ENCODE data around the gene RPL14. TPM values are rescaled to one million over a fixed set of nuclear protein-coding genes. Genes with fewer than 3 reads are reported as not detected.
A peak's percentile ranks its signal among the peaks of the same experiment; 100 is the strongest.

The RPL14 gene
- total RNA-seq (1,000 to 10,000 TPM in 6 of 9 donors, 100 to 1,000 TPM in 3; 159 to 1,346 (median 1,032) TPM), polyA plus RNA-seq (1,000 to 10,000 TPM; 1,136 to 1,245 TPM)
- long read RNA-seq, donor 1, full-length matches to known transcripts, result 185 of 192 reads
- long read RNA-seq, donor 1, partial matches to known transcripts, result 2 of 192 reads
- long read RNA-seq, donor 1, other reads (novel, unspliced or antisense), result 5 of 192 reads
- long read RNA-seq, donor 2, full-length matches to known transcripts, result 227 of 241 reads
- long read RNA-seq, donor 2, partial matches to known transcripts, result 6 of 241 reads
- long read RNA-seq, donor 2, other reads (novel, unspliced or antisense), result 8 of 241 reads
- long read RNA-seq, donor 3, full-length matches to known transcripts, result 185 of 201 reads
- long read RNA-seq, donor 3, partial matches to known transcripts, result 6 of 201 reads
- long read RNA-seq, donor 3, other reads (novel, unspliced or antisense), result 10 of 201 reads

DNA sequence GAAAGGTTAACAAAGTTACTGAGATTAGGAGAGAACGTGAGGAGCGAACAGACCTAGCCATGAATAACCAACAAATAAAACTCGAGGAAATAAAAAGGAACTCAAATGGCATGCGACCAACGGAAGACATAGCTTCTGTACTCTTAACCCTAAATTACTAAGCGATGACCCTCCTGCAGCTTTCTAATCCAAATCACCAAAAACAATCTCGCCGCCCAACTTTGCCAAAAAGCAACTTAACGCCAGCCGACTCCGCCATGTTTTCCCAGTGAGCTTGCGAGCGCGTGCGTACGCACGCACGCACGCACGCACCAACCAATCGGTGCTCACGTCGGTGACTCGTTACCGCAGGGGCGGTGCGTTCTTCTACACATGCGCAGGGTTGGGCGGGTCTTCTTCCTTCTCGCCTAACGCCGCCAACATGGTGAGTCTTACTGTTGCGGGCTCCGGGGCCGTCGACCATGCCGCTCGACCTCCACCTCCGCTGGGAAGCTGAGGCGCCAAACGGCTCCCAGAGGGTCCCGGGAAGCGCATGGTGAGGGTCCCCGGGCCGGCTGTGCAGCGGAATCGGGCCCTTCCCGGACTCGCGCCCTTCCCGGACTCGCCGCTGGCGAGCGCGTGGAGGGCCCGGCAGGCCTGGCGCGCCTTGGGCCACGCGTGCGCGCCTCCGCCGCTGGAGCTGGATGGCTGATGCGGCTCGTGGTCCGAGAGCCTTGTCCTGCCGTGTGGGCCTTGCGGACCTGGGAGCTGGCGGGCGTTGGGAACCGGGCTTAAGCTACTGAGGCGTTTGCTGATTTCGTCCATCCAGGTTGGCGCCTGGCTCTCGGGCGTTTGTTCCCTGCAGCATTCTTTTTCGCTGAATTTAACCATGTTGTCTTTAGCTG is at the start of gene RPL14:
TSS of gene RPL14 (plus strand) at position 400 of the 884 bp plus-strand sequence. CDS start at position 533, 133 bp downstream.
- no peaks in the 10 kb centered on the region for H3K9me3 ChIP-seq
- peaks cover 2 to 43% (median 39%) of the 10 kb centered on the region in 9 donors for H3K36me3 ChIP-seq
- peak within 1 kb of the TSS; percentile 53 to 99 (median 88) for H3K4me3 ChIP-seq
- peak within 1 kb of the TSS; percentile 73 to 93 (median 88) for H3K27ac ChIP-seq
- WGBS, 4 donors, result 0 to 1% (median 0%) methylated on average over 32 to 79 of the region's 79 CpGs
- intact Hi-C loops (cut with DNase I), result loop anchor here in 9 of 10 donors (2.0 to 10.0 kb wide), 7 partner anchors 65 to 252 kb away; partner anchors contain the start of gene ZNF621 (in 5 of the 9)
- ATAC-seq (peak; percentile 86 to 92 (median 89)), DNase-seq (peak; percentile 96 to 98 (median 96))
- peak; percentile 36 to 89 for TF ChIP-seq POLR2A (IDR thresholded peaks at IDR 0.05)
- TF ChIP-seq, protein P1, sequence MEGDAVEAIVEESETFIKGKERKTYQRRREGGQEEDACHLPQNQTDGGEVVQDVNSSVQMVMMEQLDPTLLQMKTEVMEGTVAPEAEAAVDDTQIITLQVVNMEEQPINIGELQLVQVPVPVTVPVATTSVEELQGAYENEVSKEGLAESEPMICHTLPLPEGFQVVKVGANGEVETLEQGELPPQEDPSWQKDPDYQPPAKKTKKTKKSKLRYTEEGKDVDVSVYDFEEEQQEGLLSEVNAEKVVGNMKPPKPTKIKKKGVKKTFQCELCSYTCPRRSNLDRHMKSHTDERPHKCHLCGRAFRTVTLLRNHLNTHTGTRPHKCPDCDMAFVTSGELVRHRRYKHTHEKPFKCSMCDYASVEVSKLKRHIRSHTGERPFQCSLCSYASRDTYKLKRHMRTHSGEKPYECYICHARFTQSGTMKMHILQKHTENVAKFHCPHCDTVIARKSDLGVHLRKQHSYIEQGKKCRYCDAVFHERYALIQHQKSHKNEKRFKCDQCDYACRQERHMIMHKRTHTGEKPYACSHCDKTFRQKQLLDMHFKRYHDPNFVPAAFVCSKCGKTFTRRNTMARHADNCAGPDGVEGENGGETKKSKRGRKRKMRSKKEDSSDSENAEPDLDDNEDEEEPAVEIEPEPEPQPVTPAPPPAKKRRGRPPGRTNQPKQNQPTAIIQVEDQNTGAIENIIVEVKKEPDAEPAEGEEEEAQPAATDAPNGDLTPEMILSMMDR (IDR thresholded peaks at IDR 0.05), result no peak
- peaks cover 11 to 38% (median 27%) of the 10 kb centered on the region in 12 donors for H3K4me1 ChIP-seq
- H3K27me3 ChIP-seq, result no peaks in the 10 kb centered on the region

DNA sequence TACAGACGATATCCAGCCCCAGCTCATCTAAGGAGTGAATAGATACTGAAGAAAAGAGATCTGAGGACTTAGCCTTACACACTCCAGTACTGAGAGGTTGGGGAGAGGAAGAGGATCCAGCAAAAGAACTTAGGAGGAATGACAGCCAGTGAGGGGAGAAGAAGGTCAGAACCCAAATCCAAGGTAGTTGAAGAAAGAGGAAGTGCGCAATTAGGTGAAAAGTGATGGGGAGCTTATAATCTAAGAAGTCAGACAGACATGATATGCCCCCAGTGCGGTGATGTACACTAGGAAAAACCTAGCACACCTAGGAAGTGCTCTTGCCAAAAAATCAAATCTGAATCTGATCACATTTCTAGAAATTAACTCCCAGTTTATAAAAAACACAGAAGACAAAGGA is 49.5 kb upstream of the RPL14 start:
- DNase-seq (no peak), ATAC-seq (no peak)
- H3K9me3 ChIP-seq, result no peaks in the 10 kb centered on the region
- intact Hi-C loops (cut with DNase I), result no loop called here
- no peak overlapping the region for H3K4me3 ChIP-seq
- peaks cover 0 to 6% (median 0%) of the 10 kb centered on the region in 9 donors for H3K36me3 ChIP-seq
- H3K27ac ChIP-seq, result no peak overlapping the region
- no peaks in the 10 kb centered on the region for H3K27me3 ChIP-seq
- peaks cover 0 to 11% (median 0%) of the 10 kb centered on the region in 12 donors for H3K4me1 ChIP-seq
- 76 to 79% (median 77%) methylated on average over 3 of the region's 3 CpGs for WGBS, 4 donors
- no peak for TF ChIP-seq POLR2A (IDR thresholded peaks at IDR 0.05)
- TF ChIP-seq, protein P1 (IDR thresholded peaks at IDR 0.05), result no peak

DNA sequence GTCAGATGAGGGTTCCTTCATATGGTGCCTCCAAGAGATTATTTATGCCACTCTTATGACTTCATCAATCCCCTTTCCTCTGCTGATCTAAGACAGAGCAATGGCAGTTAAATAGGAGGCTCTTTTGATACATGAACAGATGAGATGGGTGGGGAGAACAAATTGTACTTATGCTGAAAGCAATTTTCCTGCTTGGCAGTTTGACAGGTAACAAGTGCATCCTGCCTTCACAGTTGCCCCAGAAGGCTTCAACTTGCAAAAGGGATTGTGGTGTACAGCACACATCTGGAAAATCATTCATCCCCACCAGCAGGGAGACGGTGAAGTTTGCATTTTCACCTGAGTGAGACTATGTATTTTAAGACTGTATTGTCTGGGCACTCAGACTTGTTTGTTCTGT is 42.9 kb upstream of the RPL14 start:
- no peak for TF ChIP-seq POLR2A (IDR thresholded peaks at IDR 0.05)
- H3K9me3 ChIP-seq, result no peaks in the 10 kb centered on the region
- intact Hi-C loops (cut with DNase I), result no loop called here
- H3K4me3 ChIP-seq, result no peak overlapping the region
- WGBS, 4 donors, result 54 to 86% (median 59%) methylated on average over 1 of the region's 1 CpG
- no peaks in the 10 kb centered on the region for H3K27me3 ChIP-seq
- peaks cover 0 to 34% (median 2%) of the 10 kb centered on the region in 12 donors for H3K4me1 ChIP-seq
- DNase-seq, result peak in 1 of 5 donors; percentile 7
- ATAC-seq, result peak; percentile 45 to 57 (median 51)
- H3K27ac ChIP-seq, result peak overlapping the region in 5 of 12 donors; percentile 14 to 40 (median 28)
- no peaks in the 10 kb centered on the region for H3K36me3 ChIP-seq

DNA sequence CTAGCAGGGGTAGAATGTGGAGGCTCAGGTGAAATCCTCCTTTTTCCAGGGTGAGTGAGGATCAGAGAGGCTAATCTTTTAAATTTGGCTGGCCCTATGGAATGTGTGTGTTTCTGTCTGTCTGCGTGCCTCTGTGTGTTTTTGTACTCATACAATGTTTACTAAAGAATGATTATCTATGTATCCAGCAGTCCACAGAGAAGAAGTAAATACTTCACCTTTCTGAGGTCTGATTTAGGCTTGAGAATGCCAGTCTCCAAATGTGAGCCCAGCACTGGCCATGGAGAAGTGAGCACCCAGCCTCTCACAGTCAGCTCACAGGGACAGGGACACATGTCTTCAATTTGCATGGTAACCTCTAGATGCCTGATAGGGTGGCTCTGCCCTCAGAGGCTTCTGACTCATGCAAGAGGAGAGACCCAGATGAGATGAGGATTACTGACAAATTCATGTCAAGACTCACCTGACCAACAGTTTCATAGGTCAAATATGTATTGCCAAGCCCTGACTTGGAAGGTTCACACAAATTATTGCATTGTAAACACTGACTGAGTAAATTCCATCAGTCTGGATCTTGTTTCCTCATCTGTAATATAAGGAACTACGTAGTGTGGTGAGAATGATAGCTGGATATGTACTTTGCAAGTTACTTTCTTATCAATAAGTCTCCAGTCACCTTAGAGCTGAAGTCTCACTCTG is 39.1 kb upstream of the RPL14 start:
- intact Hi-C loops (cut with DNase I), result no loop called here
- Histone ChIP-seq H3K9me3 (no peaks in the 10 kb centered on the region), H3K4me1 (peaks cover 0 to 20% (median 0%) of the 10 kb centered on the region in 12 donors), H3K36me3 (peaks cover 0 to 7% (median 0%) of the 10 kb centered on the region in 9 donors), H3K4me3 (no peak overlapping the region), H3K27me3 (no peaks in the 10 kb centered on the region), H3K27ac (no peak overlapping the region)
- DNase-seq (no peak), ATAC-seq (no peak)
- WGBS, 4 donors, result 89 to 97% (median 92%) methylated on average over 2 of the region's 2 CpGs
- TF ChIP-seq, protein P1 (IDR thresholded peaks at IDR 0.05), result no peak
- TF ChIP-seq POLR2A (IDR thresholded peaks at IDR 0.05), result no peak

Measured in heart left ventricle (tissue), 16 donors.